ENCODE data around the gene TSHZ3. TPM values are rescaled to one million over a fixed set of nuclear protein-coding genes. Genes with fewer than 3 reads are reported as not detected.

Gene TSHZ3
- total RNA-seq, 1 donor, result 7.6 TPM

DNA sequence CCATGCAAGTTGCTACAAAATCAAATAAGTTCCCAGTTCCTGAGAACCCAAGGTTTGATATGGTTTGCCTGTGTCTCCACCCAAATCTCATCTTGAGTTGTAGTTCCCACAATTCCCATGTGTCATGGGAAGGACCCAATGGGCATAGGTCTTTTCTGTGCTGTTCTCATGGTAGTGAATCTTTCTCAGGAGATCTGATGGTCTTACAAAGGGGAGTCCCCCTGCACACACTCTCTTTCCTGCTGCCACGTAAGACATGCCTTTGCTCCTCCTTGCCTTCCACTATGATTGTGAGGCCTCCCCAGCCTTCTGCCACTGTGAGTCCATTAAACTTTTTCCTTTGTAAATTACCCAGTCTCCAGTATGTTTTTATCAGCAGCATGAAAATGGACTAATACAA lies 28.5 kb upstream of the TSHZ3 start:
- no peaks in the 10 kb centered on the region for H3K9me3 ChIP-seq (ENCODE audit: low read depth, low read length)
- no peaks in the 10 kb centered on the region for H4K20me1 ChIP-seq (ENCODE audit: insufficient read depth, low read length)
- H3K27ac ChIP-seq (ENCODE audit: low read depth, low read length), result peak overlapping the region; percentile 51
- H2AFZ ChIP-seq (ENCODE audit: low read length), result no peak overlapping the region
- H3K4me2 ChIP-seq (ENCODE audit: insufficient read depth, low read length), result peak overlapping the region; percentile 49
- TF ChIP-seq, protein P1, sequence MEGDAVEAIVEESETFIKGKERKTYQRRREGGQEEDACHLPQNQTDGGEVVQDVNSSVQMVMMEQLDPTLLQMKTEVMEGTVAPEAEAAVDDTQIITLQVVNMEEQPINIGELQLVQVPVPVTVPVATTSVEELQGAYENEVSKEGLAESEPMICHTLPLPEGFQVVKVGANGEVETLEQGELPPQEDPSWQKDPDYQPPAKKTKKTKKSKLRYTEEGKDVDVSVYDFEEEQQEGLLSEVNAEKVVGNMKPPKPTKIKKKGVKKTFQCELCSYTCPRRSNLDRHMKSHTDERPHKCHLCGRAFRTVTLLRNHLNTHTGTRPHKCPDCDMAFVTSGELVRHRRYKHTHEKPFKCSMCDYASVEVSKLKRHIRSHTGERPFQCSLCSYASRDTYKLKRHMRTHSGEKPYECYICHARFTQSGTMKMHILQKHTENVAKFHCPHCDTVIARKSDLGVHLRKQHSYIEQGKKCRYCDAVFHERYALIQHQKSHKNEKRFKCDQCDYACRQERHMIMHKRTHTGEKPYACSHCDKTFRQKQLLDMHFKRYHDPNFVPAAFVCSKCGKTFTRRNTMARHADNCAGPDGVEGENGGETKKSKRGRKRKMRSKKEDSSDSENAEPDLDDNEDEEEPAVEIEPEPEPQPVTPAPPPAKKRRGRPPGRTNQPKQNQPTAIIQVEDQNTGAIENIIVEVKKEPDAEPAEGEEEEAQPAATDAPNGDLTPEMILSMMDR (IDR thresholded peaks at IDR 0.05; ENCODE audit: extremely low read depth, low read depth, low read length), result no peak
- H3K27me3 ChIP-seq (ENCODE audit: insufficient read depth, low read length), result no peaks in the 10 kb centered on the region
- H3K4me3 ChIP-seq (ENCODE audit: insufficient read depth, low read length), result no peak overlapping the region
- no peaks in the 10 kb centered on the region for H3K79me2 ChIP-seq (ENCODE audit: insufficient read depth, low read length)
- peaks cover 17% of the 10 kb centered on the region for H3K4me1 ChIP-seq (ENCODE audit: insufficient read depth, low read length)
- no peak for DNase-seq (ENCODE audit: insufficient read length, low spot score, missing footprints)
- H3K36me3 ChIP-seq (ENCODE audit: insufficient read depth, low read length), result peaks cover 2% of the 10 kb centered on the region

- Histone ChIP-seq H4K20me1 (ENCODE audit: insufficient read depth, low read length) (no peaks in the 10 kb centered on the region), H3K79me2 (ENCODE audit: insufficient read depth, low read length) (no peaks in the 10 kb centered on the region), H3K36me3 (ENCODE audit: insufficient read depth, low read length) (peaks cover 2% of the 10 kb centered on the region), H3K4me2 (ENCODE audit: insufficient read depth, low read length) (no peak overlapping the region), H3K9me3 (ENCODE audit: low read depth, low read length) (no peaks in the 10 kb centered on the region), H3K27me3 (ENCODE audit: insufficient read depth, low read length) (no peaks in the 10 kb centered on the region), H3K27ac (ENCODE audit: low read depth, low read length) (no peak overlapping the region), H3K4me3 (ENCODE audit: insufficient read depth, low read length) (no peak overlapping the region), H2AFZ (ENCODE audit: low read length) (no peak overlapping the region), H3K4me1 (ENCODE audit: insufficient read depth, low read length) (peaks cover under 1% of the 10 kb centered on the region)
- TF ChIP-seq, protein P1 (IDR thresholded peaks at IDR 0.05; ENCODE audit: extremely low read depth, low read depth, low read length), result no peak
- DNase-seq (ENCODE audit: insufficient read length, low spot score, missing footprints), result no peak
Observed at GRCh38 chr19:31372246-31372781, 23.1 kb upstream of the TSHZ3 start.

DNA sequence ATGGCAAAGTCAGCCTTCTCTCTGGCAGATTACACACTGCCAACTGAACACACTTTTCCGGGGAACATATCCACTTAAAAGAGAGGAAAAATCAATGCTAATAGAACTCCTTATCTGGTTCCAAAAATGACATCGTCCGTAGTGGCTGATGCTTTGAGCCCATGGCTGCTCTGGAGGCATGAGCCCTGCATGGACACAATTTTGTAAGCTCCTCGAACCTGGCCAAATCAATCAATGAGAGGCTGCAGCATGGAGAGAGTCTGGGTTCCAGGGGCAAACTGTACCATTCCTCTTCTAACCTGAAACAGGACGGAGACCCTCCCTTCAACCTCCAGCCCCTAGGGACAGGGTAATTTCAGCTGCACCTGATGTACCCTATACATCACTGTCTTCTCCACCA lies 21.0 kb upstream of the TSHZ3 start:
- Histone ChIP-seq H2AFZ (ENCODE audit: low read length) (no peak overlapping the region), H3K36me3 (ENCODE audit: insufficient read depth, low read length) (peaks cover 8% of the 10 kb centered on the region), H3K27ac (ENCODE audit: low read depth, low read length) (no peak overlapping the region), H4K20me1 (ENCODE audit: insufficient read depth, low read length) (no peaks in the 10 kb centered on the region), H3K4me2 (ENCODE audit: insufficient read depth, low read length) (no peak overlapping the region), H3K79me2 (ENCODE audit: insufficient read depth, low read length) (no peaks in the 10 kb centered on the region), H3K9me3 (ENCODE audit: low read depth, low read length) (no peaks in the 10 kb centered on the region), H3K4me1 (ENCODE audit: insufficient read depth, low read length) (no peaks in the 10 kb centered on the region), H3K4me3 (ENCODE audit: insufficient read depth, low read length) (no peak overlapping the region), H3K27me3 (ENCODE audit: insufficient read depth, low read length) (no peaks in the 10 kb centered on the region)
- TF ChIP-seq, protein P1 (IDR thresholded peaks at IDR 0.05; ENCODE audit: extremely low read depth, low read depth, low read length), result no peak
- DNase-seq (ENCODE audit: insufficient read length, low spot score, missing footprints), result no peak

- TF ChIP-seq, protein P1 (IDR thresholded peaks at IDR 0.05; ENCODE audit: extremely low read depth, low read depth, low read length), result peak; percentile 17
- no peak for DNase-seq (ENCODE audit: insufficient read length, low spot score, missing footprints)
- Histone ChIP-seq H2AFZ (ENCODE audit: low read length) (no peak overlapping the region), H3K9me3 (ENCODE audit: low read depth, low read length) (no peaks in the 10 kb centered on the region), H3K4me3 (ENCODE audit: insufficient read depth, low read length) (no peak overlapping the region), H3K79me2 (ENCODE audit: insufficient read depth, low read length) (no peaks in the 10 kb centered on the region), H3K36me3 (ENCODE audit: insufficient read depth, low read length) (peaks cover 6% of the 10 kb centered on the region), H3K27ac (ENCODE audit: low read depth, low read length) (no peak overlapping the region), H3K4me1 (ENCODE audit: insufficient read depth, low read length) (no peaks in the 10 kb centered on the region), H3K27me3 (ENCODE audit: insufficient read depth, low read length) (no peaks in the 10 kb centered on the region), H4K20me1 (ENCODE audit: insufficient read depth, low read length) (peaks cover under 1% of the 10 kb centered on the region), H3K4me2 (ENCODE audit: insufficient read depth, low read length) (no peak overlapping the region)
Observed at GRCh38 chr19:31364963-31365362, 15.7 kb upstream of the TSHZ3 start.

Measured in osteoblast (primary cell).